GM12892 (cell line): ENCODE data around the gene TADA2B.

Source experiments
- POLR2A ChIP-seq: IDR thresholded peaks from 2 replicates; pipeline ENCODE4 v1.6.1; 2011; ENCODE audit warnings: low read depth, low read length, control low read depth
- POLR2AphosphoS5 ChIP-seq: IDR thresholded peaks from 2 replicates; pipeline ENCODE4 v1.6.1; 2011; ENCODE audit warnings: low read depth, low read length, control low read depth

GRCh38 chr4:7029212-7029611 lies 14.0 kb upstream of the TADA2B start:
- TF ChIP-seq POLR2AphosphoS5 = no peak
- TF ChIP-seq POLR2A = no peak
